Activated gamma-delta T cell (primary cell): ENCODE data around the gene SUPT3H.
"Not testable (repeated sequence)": the region's sequence is repeated elsewhere in the genome, so short reads cannot be mapped to it uniquely, and the experiment has no call there.

Experiments
- DNase-seq: peaks from one replicate; lab custom pipeline; 2025; lab: John Stamatoyannopoulos, UW

SUPT3H gene

DNA sequence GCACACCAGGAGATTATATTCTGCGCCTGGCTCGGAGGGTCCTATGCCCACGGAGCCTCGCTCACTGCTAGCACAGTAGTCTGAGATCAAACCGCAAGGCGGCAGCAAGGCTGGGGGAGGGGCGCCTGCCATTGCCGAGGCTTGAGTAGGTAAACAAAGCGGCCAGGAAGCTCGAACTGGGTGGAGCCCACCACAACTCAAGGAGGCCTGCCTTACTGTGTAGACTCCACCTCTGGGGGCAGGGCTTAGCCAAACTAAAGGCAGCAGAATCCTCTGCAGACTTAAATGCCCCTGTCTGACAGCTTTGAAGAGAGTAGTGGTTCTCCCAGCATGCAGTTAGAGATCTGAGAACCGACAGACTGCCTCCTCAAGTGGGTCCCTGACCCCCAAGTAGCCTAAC is 477.4 kb downstream of the SUPT3H start:
- DNase-seq, result not testable (repeated sequence)

DNA sequence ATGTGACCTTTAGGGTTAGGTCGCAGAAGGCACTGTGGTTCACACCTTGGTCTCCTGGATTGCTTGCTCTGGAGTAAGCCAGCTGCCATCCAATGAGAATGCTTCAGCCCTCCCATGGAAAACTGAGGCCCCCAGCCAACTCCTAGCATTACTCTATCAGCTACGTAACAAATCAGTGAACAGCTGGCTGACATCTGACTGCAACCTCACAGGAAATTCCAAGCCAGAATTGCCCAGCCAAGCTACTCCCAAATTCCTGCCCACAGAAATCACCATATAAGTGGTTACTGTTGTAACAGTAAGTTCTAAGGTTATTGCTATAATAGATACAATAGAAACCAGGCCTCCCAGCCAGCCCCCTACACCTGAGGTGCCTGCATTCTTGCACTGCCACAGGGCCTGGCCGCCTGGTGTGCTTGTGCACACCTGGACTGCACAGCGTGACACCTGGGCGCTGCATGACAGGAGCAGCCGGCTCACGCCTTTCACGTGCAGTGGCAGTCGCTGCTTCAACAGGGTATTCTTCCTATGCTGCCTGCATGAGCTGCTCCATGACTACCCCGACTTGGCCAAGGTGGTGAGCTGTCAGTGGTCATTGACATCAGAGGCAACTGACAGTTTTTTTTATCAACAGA is 479.3 kb downstream of the SUPT3H start:
- DNase-seq, result no peak

DNA sequence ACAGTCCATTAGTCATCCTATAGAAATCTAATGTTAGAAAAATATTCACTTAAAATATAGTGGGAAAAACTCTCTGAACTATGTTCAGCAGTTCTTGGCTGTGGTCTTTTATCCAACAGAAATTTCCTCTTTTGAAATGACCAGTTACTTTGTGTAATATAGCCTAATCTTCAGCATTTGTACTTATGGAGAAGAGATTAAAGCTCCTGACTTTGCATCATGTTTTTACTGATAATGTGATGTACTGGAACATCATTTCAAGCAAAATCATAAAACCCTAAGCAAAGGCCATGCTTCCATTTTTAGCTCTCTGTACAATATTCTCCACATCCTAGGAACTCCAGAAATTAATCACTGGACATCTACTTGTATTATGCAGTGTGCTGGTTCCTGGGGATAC is 480.4 kb downstream of the SUPT3H start:
- no peak for DNase-seq

DNA sequence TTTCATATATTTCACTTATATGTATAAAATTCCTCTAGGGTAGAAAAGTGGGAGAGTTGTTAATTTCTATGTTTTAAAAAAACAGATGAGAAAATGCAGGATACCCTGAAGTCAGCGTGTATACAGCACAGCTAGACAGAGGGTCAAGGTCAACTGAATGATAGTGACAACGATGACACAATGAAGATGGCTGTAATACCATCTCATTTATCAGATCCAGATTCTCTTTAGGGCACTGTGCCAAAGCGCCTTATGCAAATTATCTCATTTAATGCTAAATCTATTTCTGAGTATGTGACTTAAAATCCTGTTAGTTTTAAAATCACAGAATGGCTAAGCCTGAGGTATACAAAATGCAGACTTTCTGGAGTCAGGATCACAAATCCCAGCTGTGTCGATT is 481.0 kb downstream of the SUPT3H start:
- no peak for DNase-seq

DNA sequence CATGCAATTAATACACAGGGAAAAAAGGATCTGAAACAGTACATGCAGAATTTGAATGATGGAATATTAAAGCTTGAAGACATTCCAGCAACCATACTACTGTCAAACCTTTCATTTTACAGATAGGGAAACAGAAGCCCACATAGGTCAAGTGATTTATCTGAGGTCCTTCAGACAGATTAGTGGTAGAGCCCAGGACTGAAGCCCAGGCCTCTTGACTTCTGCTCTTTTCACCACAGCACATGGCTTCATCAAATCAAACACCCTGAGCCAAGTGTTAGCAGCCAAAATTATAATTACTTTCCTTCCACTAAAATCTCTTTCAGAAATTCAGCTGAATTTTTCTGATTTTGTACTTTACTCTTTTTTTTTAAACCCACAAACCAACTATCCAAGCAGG is 485.2 kb downstream of the SUPT3H start:
- no peak for DNase-seq

DNA sequence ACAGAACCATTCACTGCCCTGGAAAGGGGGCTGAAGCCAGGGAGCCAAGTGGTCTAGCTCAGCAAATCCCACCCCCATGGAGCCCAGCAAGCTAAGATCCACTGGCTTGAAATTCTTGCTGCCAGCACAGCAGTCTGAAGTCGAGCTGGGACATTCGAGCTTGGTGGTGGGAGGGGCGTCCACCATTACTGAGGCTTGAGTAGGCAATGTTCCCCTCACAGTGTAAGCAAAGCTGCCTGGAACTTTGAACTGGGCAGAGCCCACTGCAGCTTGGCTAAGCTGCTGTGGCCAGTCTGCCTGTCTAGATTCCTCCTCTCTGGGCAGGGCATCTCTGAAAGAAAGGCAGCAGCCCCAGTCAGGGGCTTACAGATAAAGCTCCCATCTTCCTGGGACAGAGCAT is 498.7 kb downstream of the SUPT3H start:
- DNase-seq, result not testable (repeated sequence)

DNA sequence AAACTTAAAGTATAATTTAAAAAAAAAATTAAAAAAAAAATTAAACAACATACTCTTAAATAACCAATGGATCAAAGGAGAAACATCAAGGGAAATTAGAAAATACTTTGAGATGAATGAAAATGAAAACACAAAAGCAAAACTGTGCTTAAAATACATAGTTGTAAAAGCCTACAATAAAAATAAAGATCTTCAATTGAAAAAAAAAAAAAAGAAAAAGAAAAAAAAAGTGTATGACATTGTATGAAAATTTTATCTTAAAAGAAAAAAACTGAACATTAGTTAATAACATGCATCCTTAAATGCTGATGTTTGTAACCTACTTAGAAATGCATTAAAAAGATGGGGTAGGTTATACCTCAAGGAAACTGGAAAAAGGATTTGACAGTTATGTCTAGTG is 501.1 kb downstream of the SUPT3H start:
- not testable (repeated sequence) for DNase-seq

DNA sequence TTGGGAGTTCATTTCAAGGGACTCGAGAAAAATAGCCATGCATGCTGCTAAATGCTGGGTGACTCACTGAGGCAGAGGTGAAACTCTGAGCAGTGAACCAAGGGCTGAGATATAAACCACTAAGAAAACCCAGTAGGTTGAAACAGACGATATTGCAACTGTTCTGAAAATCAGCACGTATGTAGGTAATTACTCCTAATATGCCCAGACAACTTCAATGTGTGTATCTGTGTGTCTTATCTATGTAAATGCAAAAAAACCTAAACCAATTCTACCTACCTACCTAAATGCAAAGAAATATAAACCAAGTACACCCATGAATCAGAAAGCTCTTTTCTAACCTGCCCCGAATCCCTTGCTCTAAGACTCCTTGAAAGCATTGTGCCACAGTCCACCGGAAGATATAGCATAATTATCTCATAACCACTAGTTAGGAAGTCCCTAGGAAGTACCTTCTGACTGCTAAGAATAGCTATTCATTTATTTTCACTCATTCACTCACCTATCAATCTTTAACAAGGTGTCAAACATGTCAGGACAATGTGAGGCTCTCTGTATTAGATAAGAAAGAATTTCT is 508.3 kb downstream of the SUPT3H start:
- no peak for DNase-seq

DNA sequence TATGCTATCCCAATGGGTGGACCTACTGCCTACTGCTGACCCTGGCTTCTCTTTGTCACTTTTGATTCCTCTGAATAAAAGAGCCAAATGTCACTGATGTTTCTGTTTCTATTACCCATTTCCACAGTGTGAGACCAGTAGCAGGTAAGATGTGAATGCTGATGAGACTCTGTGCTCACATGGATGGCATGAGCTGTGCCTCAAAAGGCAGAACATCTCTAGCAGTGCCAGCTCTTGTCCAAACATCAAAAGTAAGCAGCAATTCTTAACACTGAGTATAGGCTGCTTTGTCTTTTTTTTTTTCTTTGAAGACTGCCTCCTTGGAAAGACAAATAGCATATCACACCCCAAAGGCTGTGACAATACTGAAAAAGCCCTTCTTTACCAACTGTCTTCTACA is 508.8 kb downstream of the SUPT3H start:
- DNase-seq, result no peak

DNA sequence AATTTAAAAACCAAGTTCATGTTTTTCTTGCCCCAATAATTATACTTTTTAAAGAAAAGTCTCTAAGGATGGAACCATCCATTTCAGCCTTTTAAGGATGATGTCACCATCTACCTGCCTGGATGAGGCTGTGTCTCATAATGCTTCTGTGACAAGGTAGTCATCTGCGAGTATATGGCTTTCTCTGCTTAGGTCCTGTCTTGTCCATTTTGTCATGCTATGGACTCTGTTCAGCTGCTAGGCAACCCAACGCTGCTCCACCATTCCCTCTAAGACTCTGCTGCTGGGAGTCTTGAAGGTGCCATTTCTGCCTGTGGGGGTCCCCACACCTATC is 509.4 kb downstream of the SUPT3H start:
- DNase-seq, result no peak

DNA sequence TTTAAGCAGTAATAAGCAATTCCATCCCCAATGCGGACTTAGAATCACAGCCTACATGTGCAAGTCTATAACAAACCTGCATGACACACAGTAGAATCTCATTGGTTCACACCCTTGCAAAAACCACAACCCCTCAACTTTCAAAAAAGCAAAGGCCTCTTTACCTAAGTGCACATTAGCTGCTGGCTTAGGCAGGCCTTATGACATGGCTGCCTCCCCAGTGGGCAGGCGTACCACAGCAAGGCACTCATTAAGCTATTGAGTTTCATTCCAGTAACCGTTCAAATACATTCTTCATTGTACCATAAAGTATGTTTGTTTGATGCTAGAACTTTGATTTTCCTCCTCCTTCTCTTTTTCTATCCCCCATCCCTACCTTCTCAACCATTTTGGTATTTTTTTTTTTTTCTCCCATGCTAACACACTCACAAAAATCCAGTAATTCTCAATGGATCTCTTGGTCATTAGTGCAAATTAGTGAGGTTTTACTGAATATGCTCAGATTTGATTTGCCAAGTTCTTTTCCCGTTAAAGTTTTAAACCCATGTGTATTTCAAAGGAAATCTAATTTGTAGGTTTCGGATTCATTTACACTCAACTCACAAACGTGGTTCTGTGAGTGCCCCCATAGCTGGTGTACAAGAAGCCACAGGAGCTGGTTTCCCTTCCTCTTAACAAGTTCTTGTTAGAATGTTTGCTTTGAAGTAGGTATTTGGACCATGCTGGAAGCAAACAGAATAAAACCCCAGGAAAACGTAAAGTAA is 510.0 kb downstream of the SUPT3H start:
- no peak for DNase-seq

DNA sequence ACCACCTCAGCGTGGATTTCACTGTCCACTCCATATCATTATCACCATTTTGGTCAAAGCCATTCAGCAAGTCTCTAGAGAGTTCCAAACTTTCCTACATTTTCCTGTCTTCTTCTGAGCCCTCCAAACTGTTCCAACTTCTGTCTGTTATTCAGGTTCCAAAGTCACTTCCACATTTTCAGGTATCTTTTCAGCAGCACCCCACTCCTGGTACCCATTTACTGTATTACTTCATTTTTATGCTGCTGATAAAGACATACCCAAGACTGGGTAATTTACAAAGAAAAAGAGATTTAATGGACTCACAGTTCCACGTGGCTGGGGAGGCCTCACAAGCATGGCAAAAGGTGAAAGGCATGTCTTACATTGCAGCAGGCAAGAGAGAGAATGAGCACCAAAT is 512.5 kb downstream of the SUPT3H start:
- not testable (repeated sequence) for DNase-seq

DNA sequence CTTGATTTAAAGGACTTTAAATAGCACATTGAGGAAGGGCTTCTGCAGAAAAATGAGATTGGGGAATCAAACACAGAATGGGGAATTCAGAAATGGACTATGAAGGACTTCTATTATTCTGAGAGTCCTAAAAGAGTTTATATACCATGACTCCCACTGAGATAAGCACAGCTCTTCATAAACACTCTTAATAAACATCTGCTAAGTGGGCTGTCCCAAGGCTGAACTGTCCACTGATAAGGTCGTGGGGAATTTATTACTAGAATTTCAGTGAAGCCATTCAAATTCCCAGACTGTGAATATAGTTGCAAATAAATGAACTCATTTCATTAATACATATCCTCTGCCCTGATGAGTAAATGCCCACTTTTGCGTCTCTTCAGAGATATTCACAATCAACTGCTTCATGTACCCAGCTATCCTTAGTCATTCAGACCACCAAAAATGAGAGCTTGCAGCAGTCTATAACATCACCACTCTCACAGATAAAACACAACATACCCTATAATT is 517.8 kb downstream of the SUPT3H start:
- DNase-seq, result no peak

DNA sequence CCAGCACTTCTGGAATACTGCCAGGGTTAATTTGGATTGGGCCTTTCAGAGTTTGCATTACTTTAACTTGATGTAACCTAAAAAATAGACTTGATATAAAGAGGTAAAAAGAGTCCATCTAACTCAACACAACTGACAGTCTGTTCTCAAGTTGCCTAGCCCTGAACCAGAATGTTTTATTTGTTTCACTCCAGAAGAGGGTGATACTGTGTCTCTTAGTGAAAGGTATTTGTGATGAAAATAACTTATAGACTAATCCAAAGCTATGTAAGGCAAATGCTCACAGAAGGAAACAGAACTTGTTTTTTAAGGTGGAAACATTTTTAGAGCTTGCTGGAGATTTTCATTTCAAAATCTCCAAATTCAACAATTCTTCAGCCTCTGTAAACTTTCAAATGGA is 518.7 kb downstream of the SUPT3H start:
- DNase-seq, result no peak

DNA sequence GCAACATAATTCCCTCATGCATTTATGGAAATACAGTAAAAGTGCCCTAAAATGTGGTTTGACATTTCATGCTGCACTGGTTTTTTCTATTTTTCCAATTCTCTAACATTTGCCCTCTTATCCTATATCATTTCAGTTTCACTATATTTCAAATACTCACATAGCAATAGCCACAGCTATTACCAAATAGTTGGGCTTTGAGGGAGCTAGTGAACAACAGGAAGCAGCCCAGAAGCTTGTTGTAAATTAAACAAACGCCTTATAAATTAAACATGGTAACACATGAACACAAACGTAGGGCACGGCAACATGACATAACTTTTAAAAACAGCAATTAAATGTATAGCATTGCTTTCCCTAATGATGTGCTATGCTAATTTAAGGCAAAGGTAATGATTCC is 521.3 kb downstream of the SUPT3H start:
- DNase-seq, result no peak

DNA sequence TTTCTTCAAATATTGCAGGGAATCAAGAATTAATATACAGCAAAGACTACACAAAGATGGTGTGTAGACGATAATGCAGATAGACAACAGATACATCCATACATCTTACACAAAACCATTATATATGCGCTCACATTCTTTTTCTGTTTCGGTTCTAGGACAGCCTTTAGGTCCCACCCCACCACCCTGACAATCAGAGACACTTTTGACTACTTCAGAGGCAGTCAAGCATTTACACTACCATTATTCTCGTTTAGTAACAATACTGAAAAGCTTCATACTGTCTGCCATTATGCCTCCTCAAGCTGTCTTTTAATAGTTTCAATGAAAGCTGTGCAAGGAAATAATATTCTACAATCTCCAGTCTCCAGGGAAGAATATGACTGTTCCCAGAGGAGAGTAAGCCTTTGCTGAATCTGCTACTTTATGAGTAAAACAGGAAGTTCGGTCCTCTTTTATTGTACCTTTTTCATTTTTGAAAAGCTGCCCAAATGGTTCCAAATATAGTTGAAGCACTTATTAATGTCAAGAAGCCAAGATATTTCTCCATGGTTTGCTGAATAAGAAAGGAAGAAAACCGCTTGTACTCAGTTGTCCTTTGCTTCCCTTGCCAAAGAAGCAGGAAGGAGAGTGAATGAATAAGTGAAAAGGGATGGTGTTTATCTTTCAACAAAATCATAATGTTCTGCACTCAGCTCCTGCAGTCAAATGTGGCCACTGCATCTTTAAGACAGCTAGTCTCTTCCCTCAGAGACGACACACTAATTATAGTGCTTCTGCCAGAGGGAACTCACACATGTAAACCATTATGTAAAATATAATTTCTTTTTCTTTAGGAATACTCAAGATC is 521.9 kb downstream of the SUPT3H start:
- no peak for DNase-seq

DNA sequence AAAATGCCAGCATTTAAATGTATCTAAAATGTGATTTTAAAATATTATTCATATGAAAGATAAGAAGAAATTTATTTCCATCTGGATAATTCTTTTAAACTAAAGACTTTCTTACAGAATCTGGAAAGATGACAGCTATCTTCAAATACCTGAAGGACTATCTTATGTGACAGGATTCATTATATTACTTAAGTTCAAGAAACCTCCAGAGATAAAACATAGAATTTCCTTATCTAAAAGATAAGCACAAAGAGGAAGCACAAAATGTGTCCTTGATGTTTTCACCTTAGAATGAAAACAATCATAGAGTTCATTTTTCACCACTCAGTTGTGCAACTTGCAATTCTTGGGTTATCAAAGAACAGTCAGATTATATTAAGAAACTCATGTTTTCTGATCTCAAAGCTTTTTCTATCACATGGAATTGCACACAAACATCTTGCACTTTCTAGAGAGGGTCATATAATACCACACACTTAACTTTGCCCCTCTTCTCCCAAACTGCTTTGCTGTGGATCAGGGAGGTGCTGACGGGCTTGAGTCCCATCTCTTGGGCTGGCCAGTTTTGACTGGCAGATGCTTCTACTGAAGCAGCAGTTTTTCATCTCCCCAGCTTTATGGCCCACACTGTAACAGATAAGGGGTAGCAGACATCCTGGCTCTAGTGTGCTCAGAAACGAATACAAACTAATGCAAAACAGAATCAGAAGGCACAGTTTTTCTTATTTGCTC is 522.9 kb downstream of the SUPT3H start:
- no peak for DNase-seq

DNA sequence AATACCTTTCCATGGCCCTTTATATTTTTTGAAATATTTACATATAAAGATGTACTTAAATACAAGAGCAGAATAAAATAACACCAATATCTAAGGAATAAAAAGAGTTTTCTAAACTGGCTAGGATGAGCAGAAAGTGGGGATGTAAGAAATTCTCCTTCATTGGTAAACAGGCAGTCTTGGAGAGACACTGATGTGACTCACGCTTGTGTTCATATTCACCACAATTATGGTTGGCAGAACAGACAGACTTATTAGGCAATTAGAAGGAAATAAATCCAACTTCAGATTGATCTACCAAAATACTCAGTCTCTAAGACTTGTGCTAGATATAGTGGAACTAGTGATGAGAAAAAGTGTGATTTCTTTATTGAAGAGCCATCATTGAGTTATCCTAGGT is 526.6 kb downstream of the SUPT3H start:
- DNase-seq, result no peak

DNA sequence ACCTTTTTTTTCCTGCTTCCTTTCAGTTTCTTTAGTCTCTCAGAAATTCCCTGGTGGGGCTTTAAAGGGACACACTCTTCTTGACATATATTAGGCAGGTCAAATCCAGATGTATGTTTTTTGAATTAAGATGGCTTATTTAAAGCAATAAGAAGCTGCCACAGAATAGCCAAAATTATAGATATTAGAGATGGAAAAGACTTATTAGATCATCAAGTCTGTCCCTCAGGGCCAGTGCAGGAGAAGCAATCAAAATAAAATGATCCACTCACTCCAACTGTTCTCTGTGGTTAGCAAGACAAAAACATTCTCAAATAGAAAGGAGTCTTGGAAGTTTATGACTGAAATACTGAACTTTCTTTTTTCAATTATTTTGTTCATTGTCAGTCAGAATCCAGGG is 527.4 kb downstream of the SUPT3H start:
- no peak for DNase-seq

DNA sequence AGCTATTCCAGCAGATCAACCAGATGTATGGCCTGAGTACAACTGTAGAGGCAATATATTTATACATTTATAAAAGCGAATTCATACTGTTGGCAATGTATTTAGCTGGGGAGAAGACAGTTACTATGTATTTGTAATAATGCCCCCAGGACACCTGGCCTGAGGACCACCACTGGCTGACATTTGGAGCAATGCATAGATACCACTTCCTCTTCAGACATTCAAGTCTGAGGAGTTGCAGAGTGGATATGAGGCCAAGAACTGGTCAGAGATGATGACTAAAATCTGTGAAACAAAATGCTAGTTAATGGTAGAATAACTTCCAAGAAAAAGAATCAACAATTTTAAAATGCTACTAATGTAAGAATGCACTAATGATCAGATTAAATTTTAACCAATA is 527.9 kb downstream of the SUPT3H start:
- DNase-seq, result no peak

DNA sequence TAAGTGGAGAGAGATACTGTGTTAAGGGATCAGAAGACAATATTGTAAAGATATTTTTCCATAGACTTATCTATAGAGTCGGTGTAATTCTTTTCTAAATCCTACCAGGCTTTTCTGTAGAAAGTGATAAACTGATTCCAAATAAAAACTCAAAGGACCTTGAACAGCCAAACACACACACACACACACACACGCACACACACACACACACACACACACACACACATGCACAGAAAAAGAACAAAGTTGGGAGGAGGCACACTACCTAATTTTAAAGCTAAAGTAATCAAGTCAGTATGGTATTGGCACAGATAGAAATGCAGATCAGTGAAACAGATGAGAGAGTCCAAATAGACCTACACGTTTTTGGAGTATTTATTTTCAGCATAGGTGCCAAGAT is 534.0 kb downstream of the SUPT3H start:
- no peak for DNase-seq

DNA sequence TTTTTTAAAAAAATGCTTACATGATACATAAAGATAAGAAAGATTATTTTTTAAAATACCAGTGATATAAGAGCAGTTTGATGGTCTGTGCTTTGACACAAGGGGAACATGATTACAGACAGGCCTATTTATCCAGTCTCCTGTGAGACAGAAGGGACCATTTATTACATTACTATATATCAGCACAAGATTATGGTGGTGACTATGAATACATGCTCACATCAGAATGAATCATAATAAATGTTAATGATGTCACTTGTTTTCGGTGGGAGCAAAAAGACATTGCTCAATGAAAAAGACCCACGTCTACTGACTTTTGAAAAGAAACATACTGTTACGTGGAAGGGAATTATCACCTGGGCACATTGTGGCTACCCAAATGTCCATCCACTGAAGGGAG is 535.1 kb downstream of the SUPT3H start:
- no peak for DNase-seq
